Hematopoietic multipotent progenitor cell (in vitro differentiated cells): ENCODE measurements around the gene LRRC34. TPM values are rescaled to one million over a fixed set of nuclear protein-coding genes. Genes with fewer than 3 reads are reported as not detected.

Experiments used
- DNase-seq, 3 donors: peaks; one replicate each; pipeline ENCODE4 v3.0.0-alpha.2; 2011 to 2015; ENCODE audit warnings: low read depth in 2 of 3, low spot score in 2 of 3
- total RNA-seq: library from RNA; depleted of rRNA; stranded (reverse); fragments of >200 nt; gene quantifications from one replicate; pipeline ENCODE4 v1.2.3, GENCODE V29; 2012

LRRC34 gene
- total RNA-seq, 1 donor, result 6.7 TPM

DNA sequence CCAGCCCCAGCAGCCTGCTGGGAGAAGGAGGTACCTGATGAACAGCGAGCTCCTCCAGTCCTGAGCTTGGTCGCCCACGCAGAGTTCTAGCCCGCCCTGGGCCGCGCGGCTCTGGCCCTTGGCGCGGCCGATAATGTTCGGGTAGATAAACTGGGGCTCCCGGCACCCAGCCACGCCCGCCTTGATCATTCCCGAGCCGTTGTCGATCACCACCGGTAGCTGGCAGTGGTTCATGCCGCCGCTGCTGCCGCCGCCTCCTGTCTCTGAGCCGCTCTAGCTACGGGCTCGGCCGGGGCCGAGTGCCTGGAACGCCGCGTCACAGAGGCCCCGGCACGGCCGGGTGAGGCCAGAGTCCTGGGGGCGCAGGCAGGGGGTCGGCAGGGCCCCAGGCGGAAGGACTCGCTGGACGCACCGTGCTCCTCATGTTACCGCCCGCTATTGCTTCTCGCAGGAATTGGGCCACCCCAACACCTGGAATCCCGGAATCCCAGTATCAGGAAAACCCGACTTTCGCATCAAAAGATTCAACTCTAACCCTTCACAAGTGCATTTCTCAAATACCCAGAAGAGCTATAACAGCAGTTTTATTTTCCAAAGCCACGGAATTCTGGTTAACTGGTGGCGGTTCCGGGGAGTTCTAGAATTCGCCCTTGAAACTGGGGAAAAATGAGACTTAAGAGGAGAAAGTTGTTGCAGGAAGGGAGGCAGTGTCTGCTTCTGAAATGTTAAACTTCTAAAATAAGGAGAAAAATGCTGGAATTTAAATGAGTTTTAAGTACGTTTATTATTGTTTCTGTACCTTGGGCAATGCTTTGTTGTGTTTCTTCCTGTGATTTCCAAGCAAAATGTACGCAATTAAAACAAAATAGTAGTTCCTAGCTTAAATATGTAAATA, 43.2 kb downstream of the LRRC34 start, which contains the start of gene ACTRT3:
Gene ACTRT3, minus strand, starts transcription at position 275 of the 895 bp plus-strand sequence. Its CDS starts 41 bp downstream, at position 234.
- DNase-seq, result peak in 2 of 3 donors; percentile 69 to 79

DNA sequence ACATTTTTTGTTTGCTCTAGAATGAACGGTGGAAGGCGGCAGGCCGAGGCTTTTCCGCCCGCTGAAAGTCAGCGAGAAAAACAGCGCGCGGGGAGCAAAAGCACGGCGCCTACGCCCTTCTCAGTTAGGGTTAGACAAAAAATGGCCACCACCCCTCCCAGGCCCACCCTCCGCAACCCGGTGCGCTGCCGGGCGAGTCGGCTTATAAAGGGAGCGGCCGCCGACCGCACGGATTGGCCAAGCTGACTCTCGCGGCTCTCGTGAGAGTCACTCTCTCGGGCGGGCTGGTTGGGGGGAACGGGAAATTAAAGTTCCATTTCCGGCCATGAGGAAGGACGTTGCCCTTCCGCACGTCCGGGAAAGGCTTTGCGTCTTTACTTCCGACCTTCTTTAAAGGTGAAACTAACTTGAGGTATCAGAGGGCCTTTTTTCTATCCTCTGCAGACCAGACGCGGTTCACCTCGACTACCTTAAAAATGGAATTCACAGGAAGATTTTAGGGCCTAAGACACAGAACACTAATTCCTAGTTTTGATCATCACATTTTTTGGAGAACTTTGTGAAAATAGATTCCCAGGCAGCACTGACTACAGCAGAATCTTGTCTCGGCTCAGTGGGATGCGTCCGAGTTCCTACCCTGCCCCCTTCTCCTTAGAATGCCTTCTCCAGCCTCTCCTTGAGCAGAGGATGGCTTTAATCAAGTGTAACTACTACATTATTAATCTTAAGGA, 47.7 kb downstream of the LRRC34 start, which contains the start of gene TERC:
Gene TERC, minus strand, starts transcription at position 179 of the 731 bp plus-strand sequence.
- peak; percentile 88 to 92 (median 89) for DNase-seq

DNA sequence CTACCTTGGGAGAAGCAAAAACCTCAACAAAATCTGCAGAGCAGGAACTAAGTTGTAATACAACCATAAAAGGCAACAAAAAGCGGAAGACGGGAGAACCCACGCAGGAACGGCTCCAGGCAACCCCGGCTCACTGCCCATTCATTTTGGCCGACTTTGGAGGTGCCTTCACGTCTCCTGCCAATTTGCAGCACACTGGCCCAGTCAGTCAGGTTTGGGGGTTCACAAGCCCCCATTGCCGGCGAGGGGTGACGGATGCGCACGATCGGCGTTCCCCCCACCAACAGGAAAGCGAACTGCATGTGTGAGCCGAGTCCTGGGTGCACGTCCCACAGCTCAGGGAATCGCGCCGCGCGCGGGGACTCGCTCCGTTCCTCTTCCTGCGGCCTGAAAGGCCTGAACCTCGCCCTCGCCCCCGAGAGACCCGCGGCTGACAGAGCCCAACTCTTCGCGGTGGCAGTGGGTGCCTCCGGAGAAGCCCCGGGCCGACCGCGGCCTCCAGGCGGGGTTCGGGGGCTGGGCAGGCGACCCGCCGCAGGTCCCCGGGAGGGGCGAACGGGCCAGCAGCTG, 48.3 kb downstream of the LRRC34 start:
- DNase-seq, result peak in 2 of 3 donors; percentile 73 to 74

DNA sequence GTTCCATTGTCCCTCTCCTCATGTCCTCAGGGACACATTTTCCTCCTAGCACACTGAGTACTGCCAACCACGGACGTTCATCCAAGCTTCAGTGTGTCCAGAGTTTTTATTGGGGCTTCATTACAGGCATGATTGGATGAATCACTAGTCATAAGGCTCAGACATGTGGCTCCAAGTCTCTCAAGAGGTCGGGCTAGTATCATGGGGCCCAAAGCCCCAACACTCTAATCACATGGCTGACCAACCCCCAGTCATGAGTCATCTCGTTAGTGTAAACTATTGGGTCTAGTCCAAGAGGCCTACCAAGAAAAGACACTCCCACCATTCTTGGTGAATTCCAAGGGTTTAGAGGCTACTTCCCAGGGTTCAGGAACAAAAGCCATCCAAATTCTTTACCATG, 52.2 kb downstream of the LRRC34 start:
- DNase-seq, result no peak

DNA sequence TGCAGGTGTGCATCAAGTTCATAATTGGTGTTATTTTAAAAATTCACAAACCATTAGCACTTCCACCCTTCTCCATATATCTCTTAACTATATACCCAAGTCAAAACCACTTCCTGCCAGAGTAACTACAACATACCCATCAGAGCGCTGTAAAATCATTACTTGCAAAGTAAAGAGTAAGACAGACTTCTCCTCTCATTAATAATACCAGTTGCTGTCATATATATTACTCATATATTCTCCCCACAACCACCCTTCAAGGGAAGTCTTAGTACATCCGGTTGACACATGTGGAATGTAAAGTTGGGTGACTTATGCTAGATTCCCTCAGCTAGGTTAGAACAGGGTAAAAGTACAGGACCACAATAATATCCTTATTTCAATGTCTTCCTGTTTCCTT, 53.4 kb downstream of the LRRC34 start:
- peak in 2 of 3 donors; percentile 53 to 70 for DNase-seq

DNA sequence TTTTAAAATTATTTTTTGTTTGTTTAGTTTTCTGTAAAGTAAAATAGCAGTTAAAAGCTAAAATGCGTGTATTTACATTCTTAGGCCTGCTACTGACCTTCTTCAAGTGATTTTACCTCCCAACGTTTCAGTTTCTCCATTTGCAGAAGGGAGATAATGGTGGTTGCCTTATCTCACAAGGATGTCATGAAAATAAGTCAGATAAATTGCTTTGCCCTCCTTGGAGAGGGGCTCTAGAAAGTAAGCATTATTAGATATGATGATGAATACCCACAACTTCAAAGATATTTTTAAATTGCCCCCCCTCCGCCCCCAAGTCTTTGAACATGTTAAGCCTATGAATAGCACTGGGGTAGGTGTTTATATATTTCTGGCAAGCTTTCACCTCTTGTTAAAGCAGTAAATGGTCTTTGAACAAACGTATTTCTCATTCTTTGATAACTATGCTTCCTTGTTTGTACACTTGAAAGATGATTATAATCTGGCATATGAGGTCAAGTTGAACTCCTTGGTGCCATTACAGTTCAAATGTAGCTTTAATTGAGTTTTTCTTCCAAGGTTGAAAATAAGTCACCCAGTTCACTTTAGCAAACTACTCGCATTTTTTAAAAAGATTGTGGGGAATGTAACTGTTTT, 54.2 kb downstream of the LRRC34 start:
- DNase-seq, result no peak

DNA sequence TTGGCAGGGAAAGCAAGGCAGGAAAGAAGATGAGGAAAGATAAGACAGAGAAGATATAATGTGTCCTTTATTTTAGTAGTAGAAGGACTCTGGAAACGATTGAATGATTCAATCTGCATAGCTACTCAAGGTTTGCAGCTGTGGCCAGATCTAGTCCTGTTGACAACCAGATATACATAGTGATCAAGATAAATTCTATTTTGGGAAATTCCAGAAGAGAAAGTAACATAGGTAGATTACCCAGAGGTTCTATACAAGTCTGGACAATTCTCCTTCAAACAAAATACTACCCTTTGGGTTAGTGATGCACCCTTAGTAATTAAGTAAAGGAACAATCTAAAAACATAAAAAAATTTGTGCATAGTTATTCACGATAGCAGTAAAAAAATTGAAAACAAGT, 57.2 kb downstream of the LRRC34 start:
- DNase-seq, result no peak

DNA sequence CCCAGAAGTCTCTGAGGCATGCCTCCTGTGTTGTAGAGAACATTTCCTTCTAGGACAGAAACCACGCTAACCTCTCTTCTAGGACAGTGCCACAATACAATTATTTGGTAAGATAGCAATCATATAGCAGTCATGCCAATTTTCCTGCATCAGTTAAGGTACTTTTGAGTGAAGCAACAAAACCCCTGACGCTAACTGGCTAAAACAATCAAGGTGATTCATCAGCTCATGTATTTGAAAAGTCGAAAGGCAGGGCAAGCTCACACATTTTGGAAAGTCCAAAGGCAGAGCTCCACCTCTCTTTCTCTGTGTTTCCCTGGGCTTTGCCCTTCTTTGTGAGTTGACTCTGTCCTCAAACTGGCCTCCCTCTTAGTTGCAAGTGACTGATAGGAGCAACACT, 58.0 kb downstream of the LRRC34 start:
- DNase-seq, result no peak

DNA sequence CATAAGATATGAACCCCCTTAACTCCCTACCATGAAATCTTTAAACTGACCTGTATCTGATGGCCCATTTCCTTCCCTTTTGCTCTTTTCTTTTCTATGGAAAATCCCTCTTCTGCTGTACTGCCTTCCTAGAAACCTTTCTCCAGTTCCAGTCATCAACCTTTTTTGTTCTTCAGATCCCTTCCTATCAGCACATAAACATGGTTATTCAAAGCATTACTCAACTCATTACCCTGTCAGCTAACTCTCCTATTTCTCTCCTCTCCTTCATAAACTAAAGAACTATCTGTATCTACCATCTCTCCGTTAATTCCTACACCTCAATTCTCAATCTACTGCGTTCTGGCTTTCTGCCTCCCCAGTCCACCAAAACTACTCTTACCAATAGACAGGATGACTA, 60.8 kb downstream of the LRRC34 start:
- DNase-seq, result no peak

DNA sequence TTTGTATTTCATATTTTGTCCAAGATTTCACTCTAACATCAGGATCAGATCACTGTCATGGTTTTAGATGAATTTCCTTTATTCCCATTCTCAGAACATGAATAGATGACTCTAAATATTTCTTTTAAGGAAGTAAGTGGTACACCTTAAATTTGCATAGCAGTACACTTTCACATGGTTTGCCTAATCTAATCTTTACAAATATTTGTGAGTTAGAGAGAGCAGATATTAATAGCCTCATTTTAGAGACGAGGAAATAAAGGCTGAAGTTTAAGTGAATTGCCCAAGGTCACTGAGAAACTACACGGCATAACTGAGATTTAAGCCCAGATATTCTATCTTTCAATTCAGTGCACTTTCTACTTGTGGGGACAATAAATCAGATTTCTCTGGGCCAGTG, 62.0 kb downstream of the LRRC34 start:
- DNase-seq, result no peak

DNA sequence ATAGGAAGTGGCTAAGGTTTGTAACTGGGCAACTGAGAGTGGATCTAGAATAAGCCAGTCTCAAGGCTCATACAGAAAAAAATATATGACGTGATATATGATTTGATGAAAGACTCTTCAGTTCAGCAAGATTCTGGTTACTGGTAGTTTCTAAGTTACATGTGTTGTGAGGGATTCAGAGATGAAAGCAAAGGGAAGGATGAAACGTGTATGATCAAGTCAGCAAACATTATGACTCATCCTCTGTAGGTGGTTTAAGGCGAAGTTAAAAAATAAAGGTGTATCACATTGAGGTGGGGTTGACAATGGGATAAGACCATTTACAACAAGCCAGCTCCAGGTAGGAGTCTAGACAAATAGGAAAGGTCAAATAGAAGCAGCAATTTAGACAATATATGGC, 64.0 kb downstream of the LRRC34 start:
- no peak for DNase-seq

DNA sequence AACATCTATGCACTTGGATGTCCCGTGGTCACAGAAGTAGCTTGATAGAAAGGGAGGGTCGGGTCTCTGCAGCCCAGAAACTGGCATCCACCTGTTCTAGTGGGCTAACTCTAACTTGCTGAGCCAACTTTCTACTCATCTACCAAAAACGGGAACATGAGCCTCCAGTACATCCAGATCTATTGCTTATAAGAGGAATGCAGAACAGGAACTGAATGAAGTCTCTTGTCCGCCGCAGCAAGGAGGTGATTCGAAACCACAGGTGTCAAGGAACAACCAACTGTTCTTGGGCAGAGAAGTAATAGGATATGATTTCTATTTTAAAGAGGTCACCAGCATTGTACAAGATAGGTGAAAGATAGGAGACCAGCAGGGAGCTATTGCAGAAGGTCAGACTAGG, 65.8 kb downstream of the LRRC34 start:
- peak in 1 of 3 donors; percentile 57 for DNase-seq

DNA sequence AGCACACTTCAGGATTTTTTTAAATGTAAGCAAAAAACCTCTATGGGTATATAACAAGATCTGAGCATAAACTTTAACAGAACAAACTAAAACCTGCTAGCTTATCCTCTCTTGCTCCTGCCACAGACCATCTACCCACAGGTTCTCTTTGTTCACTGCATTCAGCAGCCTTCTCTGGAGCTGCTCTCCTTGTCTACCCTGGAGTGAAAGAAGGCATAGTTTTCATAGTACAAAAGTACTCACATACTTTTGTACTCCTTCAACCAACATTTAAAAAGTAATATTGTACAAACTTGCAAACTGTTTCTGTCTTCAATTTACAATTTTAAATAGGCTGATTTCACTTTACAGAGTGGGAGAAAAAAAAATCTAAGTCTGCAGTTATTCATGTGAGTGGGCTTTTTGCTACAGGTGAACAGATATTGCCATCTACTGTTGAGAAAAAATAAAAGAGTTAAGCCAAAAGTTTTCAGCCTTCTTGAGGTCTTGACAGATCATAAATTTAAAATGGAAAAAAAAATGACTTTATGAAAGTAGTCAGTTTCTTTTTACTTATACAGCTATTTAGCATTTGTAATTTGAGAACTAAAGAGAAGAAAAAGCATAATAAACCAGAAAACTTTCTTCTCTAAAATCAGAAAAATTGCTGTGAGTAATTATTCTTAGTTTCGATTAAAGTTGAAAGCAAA, 68.2 kb downstream of the LRRC34 start:
- peak in 2 of 3 donors; percentile 29 to 76 for DNase-seq

Other genes with a start within 250 kb of the LRRC34 start
- gene MECOM, start 149.2 kb downstream of the LRRC34 start, total RNA-seq, result 27.7 TPM
- gene TERC, start 47.8 kb downstream of the LRRC34 start, total RNA-seq, result 149 TPM
- 2.4 TPM for gene ACTRT3, start 43.3 kb downstream of the LRRC34 start, total RNA-seq
- 13.5 TPM for gene MYNN, start 39.5 kb downstream of the LRRC34 start, total RNA-seq
- gene LRRIQ4, start within 50 bp of the LRRC34 start, total RNA-seq, result under 0.01 TPM
- gene LRRC31, start 57.0 kb upstream of the LRRC34 start, total RNA-seq, result not detected
- not detected for gene SAMD7, start 98.7 kb upstream of the LRRC34 start, total RNA-seq
- gene SEC62, start 153.9 kb upstream of the LRRC34 start, total RNA-seq, result 11.3 TPM
- 1.6 TPM for gene GPR160, start 225.1 kb upstream of the LRRC34 start, total RNA-seq